ENCODE results near the gene HOXB3.

Gene HOXB3

DNA sequence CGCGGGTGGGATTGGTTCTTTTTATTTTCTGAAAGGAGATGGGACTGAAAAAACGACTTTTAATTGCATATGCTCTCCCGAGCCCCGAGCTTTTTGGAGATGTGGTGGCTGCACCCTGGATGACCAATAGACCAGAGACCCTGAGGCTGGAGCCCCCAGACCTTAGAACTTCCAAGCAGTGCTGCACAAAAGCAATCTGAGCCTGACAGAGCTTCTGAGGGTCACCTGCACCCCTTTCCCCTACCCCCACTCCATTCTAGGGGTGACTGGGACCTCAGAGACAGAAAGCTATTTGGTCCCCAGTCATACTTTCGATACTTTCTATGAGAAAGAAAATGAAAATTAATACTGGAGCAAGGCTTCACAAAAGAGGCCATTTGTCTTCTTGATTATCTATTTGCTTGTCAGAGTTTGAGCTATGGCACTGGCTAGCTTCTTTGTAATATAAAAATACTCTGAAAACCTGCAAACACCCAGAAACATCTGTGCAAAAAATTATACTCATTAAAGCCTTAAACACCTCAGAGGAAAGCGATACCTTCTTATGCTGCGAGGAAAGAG, 15.5 kb downstream of the HOXB3 start:
- H3K4me3 ChIP-seq (ENCODE audit: low read depth, low read length) = peak overlapping the region; percentile 82
- in situ Hi-C loops (cut with HindIII; ENCODE audit: low sequenced_read_pairs) = no loop called here
- DNase-seq (ENCODE audit: low read depth) = no peak
- TF ChIP-seq, protein P1, sequence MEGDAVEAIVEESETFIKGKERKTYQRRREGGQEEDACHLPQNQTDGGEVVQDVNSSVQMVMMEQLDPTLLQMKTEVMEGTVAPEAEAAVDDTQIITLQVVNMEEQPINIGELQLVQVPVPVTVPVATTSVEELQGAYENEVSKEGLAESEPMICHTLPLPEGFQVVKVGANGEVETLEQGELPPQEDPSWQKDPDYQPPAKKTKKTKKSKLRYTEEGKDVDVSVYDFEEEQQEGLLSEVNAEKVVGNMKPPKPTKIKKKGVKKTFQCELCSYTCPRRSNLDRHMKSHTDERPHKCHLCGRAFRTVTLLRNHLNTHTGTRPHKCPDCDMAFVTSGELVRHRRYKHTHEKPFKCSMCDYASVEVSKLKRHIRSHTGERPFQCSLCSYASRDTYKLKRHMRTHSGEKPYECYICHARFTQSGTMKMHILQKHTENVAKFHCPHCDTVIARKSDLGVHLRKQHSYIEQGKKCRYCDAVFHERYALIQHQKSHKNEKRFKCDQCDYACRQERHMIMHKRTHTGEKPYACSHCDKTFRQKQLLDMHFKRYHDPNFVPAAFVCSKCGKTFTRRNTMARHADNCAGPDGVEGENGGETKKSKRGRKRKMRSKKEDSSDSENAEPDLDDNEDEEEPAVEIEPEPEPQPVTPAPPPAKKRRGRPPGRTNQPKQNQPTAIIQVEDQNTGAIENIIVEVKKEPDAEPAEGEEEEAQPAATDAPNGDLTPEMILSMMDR (IDR thresholded peaks at IDR 0.05; ENCODE audit: low read depth, low read length, missing control alignments) = no peak

DNA sequence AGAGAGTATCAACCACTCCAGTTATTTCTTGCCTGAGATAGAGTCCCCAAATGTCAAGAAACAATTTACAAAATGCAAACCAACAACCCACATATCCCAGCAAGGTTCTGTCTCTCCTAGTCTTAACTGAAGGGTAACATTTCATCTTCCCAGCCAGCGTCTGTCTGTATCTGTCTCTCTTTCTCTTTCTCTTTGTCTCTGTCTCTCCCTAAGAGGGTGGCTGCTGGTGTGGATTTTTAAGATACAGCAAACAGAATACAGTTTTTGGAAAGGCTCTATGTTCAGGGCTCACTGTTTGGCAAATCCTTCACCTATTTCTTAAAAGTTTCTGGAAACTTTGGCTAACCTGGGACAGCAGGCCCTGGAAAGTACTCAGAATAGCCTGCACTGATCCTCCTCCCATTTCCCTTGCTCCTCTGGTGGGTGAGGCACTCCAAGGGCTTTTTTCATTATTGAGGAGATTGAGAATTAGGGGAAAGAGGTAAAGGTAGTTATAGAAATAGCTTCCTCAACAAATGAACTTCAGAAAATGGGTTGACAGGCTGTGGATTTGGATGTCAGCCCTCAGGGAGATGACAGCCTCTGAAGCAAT, 18.1 kb downstream of the HOXB3 start:
- DNase-seq (ENCODE audit: low read depth) = no peak
- in situ Hi-C loops (cut with HindIII; ENCODE audit: low sequenced_read_pairs) = no loop called here
- TF ChIP-seq, protein P1 (IDR thresholded peaks at IDR 0.05; ENCODE audit: low read depth, low read length, missing control alignments) = no peak
- H3K4me3 ChIP-seq (ENCODE audit: low read depth, low read length) = peak overlapping the region; percentile 82

DNA sequence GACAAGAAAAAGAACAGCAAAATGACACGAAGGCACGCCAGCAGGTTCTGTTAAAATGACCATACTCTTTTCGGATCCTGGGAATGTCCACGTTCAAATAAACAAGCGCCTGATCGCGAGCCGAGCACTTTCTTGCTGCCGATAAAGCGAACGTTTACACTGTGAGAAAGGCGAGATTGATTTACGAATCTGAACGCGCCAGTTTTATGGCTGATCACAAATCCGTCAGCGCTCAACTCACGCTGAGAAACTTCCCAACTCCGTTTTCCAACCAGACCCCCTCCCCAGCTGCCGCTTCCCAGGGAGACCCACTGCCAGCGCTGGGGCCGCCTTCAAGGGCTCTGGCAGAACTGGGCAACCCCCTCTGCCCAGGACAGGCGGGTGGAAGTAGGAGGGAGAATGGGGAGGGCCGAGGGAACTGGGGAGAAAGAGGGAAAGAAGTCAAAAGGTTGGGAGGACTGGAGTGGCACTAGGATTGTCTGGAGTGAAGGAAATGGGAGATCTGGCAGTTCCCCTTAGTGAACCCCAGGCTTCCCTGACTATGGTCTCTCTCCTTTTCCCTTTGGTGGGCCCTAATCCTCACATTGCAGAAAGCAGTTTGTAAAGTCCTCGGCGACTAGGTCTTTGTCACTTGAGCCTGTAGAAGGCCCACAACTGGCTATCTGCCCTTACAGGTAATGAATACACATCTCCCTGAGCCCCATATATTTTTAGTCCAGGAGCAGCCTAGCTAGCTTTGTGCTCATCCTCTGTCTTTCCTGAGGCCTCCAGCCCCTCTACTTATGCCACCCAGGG, 18.8 kb downstream of the HOXB3 start:
- peak overlapping the region; percentile 82 for H3K4me3 ChIP-seq (ENCODE audit: low read depth, low read length)
- TF ChIP-seq, protein P1 (IDR thresholded peaks at IDR 0.05; ENCODE audit: low read depth, low read length, missing control alignments) = no peak
- DNase-seq (ENCODE audit: low read depth) = no peak
- in situ Hi-C loops (cut with HindIII; ENCODE audit: low sequenced_read_pairs) = no loop called here

DNA sequence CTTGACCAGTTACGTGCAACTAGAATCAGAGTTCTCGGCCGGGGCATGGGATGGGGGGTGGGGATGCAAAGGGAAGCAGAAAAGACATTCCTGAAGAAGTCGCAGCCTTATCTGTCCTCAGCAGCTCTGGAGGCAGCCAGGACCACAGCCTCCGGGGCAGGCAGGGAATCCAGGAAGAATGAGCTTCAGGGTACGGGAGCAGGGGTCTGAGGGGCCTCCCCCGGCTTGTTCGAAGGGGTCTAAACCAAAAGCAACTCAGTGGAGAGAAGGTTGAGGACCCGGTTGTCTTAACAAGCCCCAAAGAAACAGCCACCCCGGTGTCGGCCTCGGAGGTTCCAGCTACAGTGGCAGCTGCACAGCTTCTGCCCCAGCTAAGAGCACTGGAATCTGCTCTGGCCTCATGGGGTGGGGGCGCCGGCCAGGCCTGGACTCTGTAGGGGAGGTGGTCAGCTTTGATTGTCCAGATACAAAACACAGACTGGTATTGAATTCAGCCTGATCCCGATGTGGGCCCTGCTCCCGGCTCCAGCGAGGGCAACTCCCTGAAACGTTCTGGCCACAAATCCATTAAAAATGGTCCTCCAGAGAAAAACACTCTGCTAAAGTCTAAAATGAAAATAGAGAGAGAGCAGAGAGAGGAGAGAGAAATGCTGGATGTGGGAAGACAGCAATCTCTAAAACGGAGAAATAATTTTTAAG, 19.6 kb downstream of the HOXB3 start:
- in situ Hi-C loops (cut with HindIII; ENCODE audit: low sequenced_read_pairs) = no loop called here
- peak overlapping the region; percentile 82 for H3K4me3 ChIP-seq (ENCODE audit: low read depth, low read length)
- TF ChIP-seq, protein P1 (IDR thresholded peaks at IDR 0.05; ENCODE audit: low read depth, low read length, missing control alignments) = no peak
- no peak for DNase-seq (ENCODE audit: low read depth)

DNA sequence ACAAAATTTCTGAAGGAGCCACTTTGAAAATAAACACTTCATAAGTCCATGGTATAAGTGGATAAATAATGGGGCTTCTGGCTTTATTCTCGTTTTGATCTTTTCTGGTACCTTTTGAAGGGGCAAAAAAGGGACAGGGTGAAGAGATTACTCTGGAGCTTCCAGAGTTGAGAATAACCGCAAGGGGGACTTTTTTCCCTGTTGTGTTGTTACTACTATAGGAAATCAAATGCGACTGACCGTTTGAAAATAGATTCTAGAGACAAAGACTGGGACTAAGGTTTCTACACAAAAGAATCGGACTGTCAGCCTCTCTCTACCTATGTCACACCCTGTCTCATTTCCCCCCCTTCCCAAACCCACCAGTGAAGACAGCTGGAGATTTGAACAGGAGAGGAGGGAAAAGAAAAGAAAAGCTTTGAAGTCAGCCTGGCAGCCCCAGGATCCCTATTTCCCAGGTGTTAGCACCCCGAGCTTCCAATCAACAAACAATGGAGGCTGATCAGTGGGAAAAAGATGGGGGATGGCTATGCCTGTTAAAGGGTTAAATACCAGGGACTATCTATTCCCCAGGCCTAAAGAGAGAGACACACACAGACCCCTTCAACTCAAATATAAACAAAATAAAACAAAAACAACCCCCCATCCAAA, 20.2 kb downstream of the HOXB3 start:
- in situ Hi-C loops (cut with HindIII; ENCODE audit: low sequenced_read_pairs) = no loop called here
- DNase-seq (ENCODE audit: low read depth) = no peak
- H3K4me3 ChIP-seq (ENCODE audit: low read depth, low read length) = peak overlapping the region; percentile 82
- TF ChIP-seq, protein P1 (IDR thresholded peaks at IDR 0.05; ENCODE audit: low read depth, low read length, missing control alignments) = peak; percentile 11

DNA sequence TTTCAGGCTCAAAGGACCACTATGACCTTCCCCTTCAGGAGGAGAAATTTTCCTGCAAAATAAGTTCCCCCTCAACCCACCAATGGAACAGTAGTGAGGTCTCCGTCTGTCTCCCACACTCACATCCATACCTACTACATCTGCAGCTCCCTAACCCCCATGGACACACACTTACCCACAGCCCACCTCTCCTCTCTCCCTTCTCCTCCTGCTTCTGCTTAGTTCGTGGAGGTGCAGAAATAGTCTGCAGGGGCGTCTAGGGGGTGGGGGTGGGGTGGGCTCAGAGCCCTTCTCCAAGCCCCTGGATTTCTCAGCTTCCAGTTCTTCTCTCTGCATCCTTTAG, 20.8 kb downstream of the HOXB3 start:
- in situ Hi-C loops (cut with HindIII; ENCODE audit: low sequenced_read_pairs) = no loop called here
- peak overlapping the region; percentile 82 for H3K4me3 ChIP-seq (ENCODE audit: low read depth, low read length)
- DNase-seq (ENCODE audit: low read depth) = no peak

More for the DNA sequence above, 20.8 kb downstream of the HOXB3 start:
- TF ChIP-seq, protein P1 (IDR thresholded peaks at IDR 0.05; ENCODE audit: low read depth, low read length, missing control alignments) = no peak

Data from astrocyte of the cerebellum (primary cell).